Measurements from ENCODE around the gene CALML4. TPM values are rescaled to one million over a fixed set of nuclear protein-coding genes. Genes with fewer than 3 reads are reported as not detected.

The CALML4 gene
- total and polyA plus RNA-seq, 2 donors (not counting 3 experiments of a cell fraction or from before 2014, with no cell fraction given): 2.6 to 10.1 TPM

- H3K4me2 ChIP-seq (ENCODE audit: insufficient read depth, low read length): no peak overlapping the region
- dilution Hi-C loops (cut with MboI; ENCODE audit: extremely low pct_ligation_motif_present, low sequenced_read_pairs): no loop called here
- DNase-seq (ENCODE audit: low read depth, low spot score): no peak
- intact Hi-C loops (cut with micrococcal nuclease): no loop called here
- BruUV-seq (replicated peaks): no TSS peak
- no peaks in the 10 kb centered on the region for H4K20me1 ChIP-seq (replicated peaks; ENCODE audit: control insufficient read depth, extremely low read depth, insufficient read depth, low read length)
- H3K79me2 ChIP-seq (ENCODE audit: control insufficient read depth, insufficient read depth, low read length): no peaks in the 10 kb centered on the region
- H3K9ac ChIP-seq (replicated peaks; ENCODE audit: extremely low read depth, insufficient read depth, low read length): no peak overlapping the region
- peaks cover 10 to 15% of the 10 kb centered on the region in 2 experiments for H3K36me3 ChIP-seq (ENCODE audit: control insufficient read depth in 2 of 2, extremely low read depth in 1 of 2, insufficient read depth in 2 of 2, low read length in 2 of 2)
- TF ChIP-seq MYC (IDR thresholded peaks at IDR 0.05; ENCODE audit: low read depth, low read length) (no peak), JUN (IDR thresholded peaks at IDR 0.05; ENCODE audit: borderline replicate concordance, insufficient read depth, insufficient read length, low read depth) (no peak), FOS (IDR thresholded peaks at IDR 0.05; ENCODE audit: borderline replicate concordance, insufficient read depth, low read length) (no peak), GATA2 (IDR thresholded peaks at IDR 0.05; ENCODE audit: insufficient read depth, insufficient read length, low read depth, low read length) (no peak), EZH2 (IDR thresholded peaks at IDR 0.05; ENCODE audit: borderline replicate concordance, low read depth, low read length, severe bottlenecking) (no peak), POLR2AphosphoS5 (IDR thresholded peaks at IDR 0.05; ENCODE audit: insufficient read depth, low read depth, low read length) (no peak), POLR2A (IDR thresholded peaks at IDR 0.05; ENCODE audit: low read depth, low read length) (no peak), CTCF (IDR thresholded peaks at IDR 0.05; ENCODE audit: extremely low read depth in 1 of 2, insufficient read depth in 1 of 2, low read depth in 1 of 2, low read length in 2 of 2) (no peak), MAX (IDR thresholded peaks at IDR 0.05; ENCODE audit: insufficient read depth, insufficient read length) (no peak)
- POLR2A ChIA-PET: no interaction called here
- H2AFZ ChIP-seq (ENCODE audit: low read depth, low read length): no peak overlapping the region
- H3K27me3 ChIP-seq (ENCODE audit: control insufficient read depth in 2 of 2, insufficient read depth in 2 of 2, low read length in 2 of 2): no peaks in the 10 kb centered on the region
- H3K9me3 ChIP-seq (replicated peaks; ENCODE audit: control insufficient read depth, insufficient read depth, low read length): no peaks in the 10 kb centered on the region
- H3K4me3 ChIP-seq (replicated peaks in 1 of 3; ENCODE audit: insufficient read depth in 1 of 3, low read depth in 1 of 3, low read length in 3 of 3): no peak overlapping the region
- CTCF ChIA-PET: interaction anchor here (1.3 kb wide), 1 partner anchor 19 kb away, joined by 3 read pairs; no protein-coding TSS in a partner anchor
- no peak overlapping the region for H3K27ac ChIP-seq (ENCODE audit: insufficient read depth, low read depth, low read length)
- no peak for FAIRE-seq
- H3K4me1 ChIP-seq (ENCODE audit: control insufficient read depth, extremely low read depth, insufficient read depth, low read length): no peaks in the 10 kb centered on the region
- no peaks in the 10 kb centered on the region for H3K9me1 ChIP-seq (replicated peaks; ENCODE audit: control insufficient read depth, extremely low read depth, insufficient read depth, low read length)
These were observed 13.6 kb downstream of the CALML4 start for GRCh38 chr15:68191555-68191954.

All from endothelial cell of umbilical vein (primary cell).